HG03066 (cell line): ENCODE measurements around the gene KIAA1958.
"Not testable (repeated sequence)": the region's sequence is repeated elsewhere in the genome, so short reads cannot be mapped to it uniquely, and the experiment has no call there.

Experiments used
- ATAC-seq: cut with Tn5 transposase; IDR thresholded peaks from one replicate; pipeline ENCODE4 v1.9.1; 2021; ENCODE audit warnings: low read depth; ENCODE audit not compliant: unreplicated experiment

Gene KIAA1958

DNA sequence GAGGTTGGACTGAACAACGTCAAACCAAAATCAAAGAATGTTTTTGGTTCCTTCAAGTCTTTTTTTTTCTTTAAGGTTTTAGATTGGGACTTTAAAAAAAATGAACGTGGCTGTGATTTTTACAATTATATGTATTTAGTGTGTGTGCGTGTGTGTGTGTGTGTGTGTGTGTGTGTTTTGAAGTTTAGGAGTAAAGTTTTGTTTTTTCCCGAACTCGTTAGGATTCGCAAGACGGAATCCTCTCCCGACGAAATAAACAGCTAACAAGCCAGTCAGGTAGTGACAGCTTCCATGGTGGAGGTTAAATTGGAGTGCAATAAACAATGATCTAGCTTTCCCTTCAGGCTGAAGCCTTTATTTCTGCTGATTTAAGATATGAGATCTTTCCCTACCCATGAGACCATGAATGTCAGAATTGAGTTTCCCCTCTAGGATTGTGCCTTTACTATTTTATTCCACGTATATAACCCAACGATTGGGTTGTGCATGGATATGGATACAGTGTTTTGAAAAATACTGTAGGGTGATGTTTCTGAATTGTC is 1.2 kb downstream of the KIAA1958 start:
- no peak for ATAC-seq

DNA sequence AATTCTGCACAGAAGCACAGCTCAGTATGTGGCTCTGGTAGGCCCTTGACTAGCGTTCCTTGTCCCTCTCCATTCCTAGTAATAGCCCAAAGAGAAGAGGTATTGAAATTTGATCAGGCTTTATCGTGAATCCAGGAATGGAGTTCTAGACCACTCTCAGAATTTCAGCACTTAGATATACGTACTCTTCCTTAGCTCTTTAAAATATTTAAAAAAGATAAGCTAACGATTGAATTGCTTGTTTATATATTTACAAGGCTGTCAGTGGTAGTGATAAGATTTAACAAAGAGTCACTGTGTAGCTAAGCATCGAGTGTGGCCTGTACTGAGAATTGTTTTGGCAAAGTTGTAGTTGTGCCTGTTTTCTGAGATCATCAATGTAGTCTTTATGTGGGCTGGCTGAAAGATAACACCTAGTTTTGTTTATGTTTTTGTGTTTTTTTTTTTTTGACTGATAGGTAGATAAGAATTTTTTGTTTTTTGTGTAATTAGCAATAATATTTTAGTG is 2.5 kb downstream of the KIAA1958 start:
- ATAC-seq, result no peak

DNA sequence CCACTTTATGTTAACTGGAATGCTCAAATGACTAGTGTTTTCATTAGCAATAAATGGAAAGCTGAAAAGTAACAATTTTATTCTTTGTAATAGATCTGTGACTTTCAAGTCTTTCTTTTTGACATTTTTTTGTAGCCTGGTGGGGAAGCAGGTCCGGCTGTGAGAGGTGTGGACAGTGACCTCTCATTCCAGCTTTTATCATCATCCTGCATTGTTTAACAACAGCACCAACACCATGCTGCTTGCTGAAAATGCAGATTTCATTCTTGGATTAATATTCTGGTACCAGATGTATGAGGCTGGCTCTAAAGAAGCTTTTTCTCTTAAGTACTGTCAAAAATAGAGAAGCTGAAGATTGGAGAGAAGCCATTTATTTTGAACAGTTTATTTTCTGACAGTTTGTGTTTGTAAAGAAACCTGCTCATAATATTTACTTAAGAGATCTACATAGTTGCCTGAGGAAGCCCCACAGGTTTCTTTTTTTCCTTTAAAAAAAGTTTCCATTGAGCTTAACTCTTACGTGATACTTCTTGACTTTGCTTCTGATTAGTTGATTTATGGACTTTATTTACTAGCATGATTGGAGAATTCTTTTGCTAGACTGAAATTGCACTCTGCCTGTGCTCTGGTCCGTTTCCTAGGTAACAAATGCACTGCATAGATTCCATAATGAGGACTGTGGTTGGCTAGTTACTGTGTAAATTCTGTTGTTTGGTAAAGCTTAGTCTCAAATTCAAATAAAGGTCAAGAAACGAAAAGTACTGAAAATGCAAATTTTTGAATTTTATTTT is 3.4 kb downstream of the KIAA1958 start:
- no peak for ATAC-seq

DNA sequence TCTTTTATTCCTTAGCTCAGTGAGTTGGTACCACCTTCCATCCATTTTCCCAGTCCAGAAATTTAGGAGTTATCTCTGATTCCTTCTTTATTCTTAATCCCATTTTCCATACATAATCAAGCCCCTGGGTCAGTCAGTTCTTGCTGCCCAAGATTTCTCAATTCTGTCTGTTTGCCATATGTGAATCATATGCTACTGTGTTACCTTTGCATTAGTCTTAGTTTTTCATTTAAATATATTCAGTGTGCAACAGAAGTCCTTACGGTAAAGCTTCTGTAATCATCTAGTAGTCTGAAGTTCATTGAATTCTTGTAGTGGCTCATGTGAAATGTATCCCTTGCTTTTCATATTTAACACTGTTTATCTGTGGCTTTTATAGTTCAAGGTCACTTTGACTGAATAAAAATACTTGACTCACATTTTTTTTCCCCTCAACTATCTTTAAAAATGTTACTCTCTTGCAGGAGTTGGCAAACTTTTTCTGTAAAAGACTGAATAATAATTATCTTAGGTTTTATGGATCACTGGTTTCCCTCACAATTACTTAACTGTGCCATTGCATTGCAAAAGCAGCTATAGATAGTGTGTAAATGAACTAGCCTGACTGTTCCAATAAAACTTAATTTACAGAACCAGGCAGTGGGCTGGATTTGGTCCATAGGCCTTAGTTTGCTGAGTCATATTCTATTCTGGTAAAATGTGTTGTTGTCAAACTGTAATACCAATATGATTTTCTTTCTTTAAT is 6.9 kb downstream of the KIAA1958 start:
- no peak for ATAC-seq

DNA sequence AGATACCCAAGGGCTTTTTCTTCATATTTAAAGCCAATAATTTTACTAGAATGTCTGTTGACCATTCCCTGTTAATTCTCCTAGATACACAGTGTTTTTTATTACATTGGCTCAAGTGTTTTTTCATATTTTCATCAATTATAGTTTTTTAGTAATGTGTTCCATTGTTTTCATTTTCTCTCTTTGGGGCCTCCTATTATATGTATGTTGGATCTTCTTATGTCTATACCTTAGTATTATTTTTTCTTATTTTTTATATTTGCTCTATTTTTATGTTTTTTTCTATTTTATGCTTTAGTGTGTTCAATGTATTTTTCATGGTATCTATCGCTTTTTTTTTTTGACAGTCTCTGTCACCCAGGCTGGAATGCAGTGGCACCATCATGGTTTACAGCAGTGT is 7.5 kb downstream of the KIAA1958 start:
- no peak for ATAC-seq

DNA sequence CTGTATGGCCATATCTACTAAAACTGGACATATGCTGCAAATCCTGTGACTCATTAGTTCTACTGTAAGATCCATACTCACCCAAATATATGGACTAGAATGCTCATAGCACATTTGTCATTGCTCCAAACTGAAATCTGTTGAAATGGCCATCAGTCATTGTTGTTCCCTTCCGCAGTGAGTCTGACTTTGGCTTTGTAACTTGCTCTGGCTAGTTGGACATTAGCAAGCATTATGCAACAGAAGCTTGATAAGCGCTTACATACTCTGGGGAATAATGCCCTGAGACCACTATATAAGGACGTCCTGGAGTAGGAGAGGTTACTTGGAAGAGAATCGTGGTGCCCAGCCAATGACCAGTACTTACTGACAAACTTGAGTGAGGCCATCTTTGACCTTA is 9.0 kb downstream of the KIAA1958 start:
- ATAC-seq, result no peak

DNA sequence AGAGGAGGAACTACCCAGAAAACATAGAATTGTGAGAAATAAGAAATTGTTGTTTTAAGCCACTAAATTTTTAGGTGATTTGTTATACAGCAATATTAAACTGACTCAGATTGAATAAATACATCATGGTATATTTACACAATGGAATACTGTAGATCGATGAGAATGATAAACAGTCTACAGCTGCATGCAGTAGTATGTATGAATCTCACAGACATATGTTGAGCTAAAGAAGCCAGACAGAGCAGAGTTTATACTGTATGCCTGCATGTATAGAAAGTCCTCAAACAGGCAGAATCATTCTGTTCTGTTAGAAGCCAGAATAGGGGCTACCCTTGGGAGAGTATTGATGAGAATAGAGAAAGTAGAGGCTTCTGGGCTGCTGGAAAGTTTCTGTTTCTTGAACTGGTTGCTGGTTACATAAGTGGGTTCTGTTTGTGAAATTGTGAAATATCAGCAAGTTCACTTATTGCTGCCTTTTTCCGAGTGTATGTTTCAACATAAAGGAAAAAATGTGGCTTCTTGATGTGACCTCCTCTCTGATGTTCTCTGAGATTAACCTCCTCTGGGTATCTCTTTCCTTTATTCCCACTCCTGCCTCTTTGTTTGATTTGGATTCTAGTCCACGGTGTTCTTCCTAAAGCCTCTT is 9.6 kb downstream of the KIAA1958 start:
- no peak for ATAC-seq

DNA sequence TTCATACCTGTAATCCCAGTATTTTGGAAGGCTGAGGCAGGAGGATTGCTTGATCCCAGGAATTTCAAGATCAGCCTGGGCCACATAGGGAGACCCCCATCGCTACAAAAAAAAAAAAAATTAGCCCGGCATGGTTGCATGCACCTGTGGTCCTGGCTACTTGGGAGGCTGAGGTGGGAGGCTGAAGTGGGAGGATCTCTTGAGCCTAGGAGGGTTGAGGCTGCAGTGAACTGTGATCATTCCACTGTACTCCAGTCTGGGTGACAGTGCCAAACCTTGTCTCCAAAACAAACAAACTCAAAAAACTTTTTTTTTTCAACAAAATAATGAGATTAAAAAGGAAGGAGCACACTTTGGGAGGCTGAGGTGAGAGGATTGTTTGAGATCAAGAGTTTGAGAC is 14.2 kb downstream of the KIAA1958 start:
- no peak for ATAC-seq

DNA sequence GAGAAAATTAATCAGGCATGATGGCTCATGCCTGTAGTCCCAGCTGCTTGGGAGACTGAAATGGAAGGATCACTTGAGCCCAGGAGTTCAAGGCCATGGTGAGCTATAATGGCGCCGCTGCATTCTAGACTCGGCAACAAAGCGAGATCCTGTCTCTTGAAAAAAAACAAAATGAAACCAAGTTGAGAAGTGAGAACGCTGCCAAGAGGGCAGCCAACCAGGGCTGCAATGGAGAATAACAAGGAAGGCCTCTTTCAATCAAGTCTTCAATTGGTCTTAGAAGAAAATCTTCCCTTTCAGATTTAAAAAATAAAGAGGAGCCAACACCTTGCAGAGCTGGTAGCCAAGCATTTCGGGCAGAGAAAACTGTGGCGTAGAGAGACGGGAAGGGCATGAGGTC is 14.7 kb downstream of the KIAA1958 start:
- no peak for ATAC-seq

DNA sequence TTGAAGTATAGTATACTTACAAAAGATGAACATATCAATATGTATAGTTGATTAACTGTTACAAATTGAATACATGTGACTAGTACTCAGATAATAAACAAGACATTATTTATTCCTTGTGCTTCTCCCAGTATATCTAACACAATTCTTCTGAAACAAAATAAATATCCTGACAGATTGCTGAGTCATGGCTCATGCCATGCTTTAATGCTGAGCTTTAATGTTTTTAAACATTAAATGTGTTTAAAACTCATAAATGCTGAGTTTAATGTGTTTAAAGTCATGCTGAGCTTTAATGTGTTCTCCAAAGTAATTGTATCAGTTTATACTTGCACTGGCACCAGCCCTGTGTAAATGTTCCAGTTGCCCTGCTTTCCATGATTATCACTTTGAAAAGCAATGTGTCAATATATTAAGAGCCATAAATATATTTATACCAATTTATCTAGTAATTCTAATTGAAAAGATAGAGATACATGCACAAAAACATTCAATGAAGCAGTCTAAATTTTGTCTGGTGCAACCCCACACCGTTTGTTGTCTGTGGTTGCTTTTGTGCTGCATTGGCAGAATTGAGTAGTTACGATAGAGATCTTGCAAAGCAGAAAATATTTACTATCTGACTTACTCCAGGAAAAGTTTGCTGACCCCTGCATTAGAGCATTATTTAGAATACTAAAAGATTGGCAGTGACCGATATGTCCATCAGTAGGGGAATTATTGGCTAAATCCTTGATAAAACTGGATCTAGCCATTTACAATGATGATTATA is 15.7 kb downstream of the KIAA1958 start:
- ATAC-seq, result no peak

DNA sequence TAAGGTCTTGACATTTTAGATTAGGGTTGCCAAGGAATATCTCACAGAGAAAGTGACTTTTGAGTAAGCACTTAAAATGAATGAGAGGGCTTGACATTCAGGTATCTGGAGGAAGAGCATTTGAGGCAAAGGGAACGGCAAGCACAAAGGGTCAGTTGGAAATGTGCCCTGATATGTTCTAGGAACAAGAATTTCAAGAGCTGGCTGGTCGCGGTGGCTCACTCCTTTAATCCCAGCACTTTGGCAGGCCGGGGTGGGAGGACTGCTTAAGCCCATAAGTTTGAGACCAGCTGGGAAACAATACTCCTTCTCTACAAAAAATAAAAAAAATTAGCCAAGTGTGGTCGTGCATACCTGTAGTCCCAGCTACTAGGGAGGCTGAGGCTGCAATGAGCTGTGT is 16.5 kb downstream of the KIAA1958 start:
- ATAC-seq, result no peak

DNA sequence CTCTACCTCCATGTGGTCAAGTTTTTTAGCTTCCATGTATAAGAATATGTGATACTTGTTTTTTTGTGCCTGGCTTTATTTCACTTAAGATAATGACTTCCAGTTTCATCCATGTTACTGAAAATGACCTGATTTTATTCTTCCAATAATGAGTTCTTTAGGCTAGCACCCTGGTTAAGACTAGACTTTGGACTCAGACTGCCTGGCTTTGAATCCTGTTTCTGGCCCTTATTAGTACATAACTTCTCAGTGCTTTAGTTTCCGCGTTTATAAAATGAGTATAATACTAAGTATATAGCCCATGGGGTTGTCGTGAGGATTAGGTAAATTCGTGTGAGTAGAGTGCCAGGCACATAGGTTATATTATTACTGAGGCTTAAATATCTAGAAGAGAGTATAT is 18.5 kb downstream of the KIAA1958 start:
- no peak for ATAC-seq

DNA sequence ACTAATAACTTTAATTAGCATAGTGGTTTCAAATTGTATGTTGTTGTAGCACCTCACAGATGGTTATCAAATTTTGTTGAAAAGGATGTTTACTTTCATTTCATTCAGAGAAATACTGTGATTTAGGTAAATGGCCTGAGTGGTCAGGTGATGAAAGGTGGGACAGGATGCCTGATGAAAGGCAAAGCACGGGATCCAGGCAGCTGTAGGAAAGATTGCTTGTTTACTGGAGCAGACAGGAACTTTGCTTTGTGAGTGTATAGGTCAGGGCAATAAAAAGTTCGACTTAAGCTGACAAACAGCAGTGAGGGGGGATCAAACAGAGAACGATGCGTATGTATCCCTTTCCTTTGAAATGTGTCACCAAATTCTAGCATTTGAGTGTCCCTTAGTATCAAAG is 19.0 kb downstream of the KIAA1958 start:
- no peak for ATAC-seq

DNA sequence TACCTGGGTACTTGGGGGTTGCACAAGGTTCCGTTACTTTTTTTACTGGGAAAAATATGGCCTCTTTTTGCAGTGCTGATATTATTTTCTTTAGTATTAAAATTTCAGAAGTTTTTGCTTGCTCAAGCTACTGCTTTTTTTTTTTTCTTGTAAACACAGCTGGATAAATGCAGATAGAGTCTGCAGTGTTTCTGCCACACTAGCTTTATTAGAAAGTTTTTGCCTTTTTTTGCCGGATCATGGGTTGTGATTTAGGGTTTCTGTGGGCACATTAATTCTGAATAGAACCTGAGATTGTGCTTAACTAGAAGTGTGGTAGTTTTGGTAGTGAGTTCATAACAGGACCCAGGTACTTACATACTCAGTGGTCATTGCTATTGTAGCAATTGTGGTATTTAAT is 19.9 kb downstream of the KIAA1958 start:
- no peak for ATAC-seq

DNA sequence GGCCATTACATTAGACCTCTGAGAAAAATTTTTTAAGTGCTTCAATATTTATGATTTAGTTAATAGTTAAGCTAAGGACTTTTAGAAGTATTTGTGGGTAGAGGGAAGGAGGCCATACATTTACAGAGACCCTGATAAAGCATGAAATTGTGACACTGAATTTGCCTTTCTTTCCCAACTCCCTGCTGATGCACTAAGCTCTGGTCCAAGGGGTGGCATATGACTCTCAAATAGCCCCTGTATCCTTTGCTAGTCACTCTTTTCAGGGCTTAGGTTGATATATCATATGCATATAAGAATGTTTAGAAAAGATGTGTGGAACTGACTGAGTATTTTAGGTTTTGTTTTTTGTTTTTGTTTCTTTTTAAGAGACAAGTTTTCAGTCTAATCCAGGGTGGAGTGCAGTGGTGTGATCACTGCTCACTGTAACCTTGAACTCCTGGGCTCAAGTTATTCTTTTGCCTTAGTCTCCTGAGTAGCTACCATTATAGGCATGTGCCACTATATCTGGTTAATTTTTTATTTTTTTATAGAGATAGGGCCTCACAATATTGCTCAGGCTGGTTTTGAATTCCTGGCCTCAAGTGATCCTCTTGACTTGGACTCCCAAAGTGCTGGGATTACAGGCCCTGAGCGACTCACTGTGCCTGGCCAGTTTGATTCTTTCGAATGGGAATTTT is 20.5 kb downstream of the KIAA1958 start:
- ATAC-seq, result no peak

DNA sequence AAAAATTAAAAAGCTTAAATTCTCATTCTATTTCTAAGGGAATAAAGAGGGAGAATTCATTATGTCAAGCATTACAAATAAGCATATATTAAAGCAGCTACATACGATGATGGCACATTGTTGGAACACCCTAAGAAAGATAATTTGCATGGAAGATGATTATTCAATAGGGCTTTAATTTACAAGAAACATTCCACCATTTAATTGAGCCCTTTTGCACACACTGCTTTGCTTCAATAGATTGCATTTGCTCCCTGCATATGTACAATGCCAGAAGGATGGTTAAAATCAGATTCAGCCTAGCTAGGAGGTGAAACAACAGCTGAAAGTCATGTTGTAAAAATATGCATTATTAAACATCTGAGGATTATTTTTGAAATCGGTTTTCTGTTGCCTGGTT is 21.8 kb downstream of the KIAA1958 start:
- ATAC-seq, result no peak

DNA sequence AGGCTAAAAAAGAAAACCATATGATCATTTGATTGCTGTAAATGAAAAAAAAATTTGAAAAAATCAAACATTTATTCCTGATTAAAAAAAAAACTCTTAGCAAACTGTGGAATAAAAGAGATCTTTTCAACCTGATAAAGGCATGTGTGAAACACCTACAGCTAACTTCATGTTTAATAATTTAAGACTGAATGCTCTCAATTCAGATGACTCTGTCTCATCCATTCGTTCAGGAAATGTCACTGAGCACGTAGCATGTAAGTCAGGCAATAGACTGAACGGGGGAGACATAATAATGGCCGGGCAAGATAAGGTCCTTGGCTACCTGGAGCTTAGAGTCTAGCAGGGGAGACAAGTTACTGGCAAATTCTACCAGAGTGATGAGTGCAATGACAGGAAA is 25.8 kb downstream of the KIAA1958 start:
- not testable (repeated sequence) for ATAC-seq

DNA sequence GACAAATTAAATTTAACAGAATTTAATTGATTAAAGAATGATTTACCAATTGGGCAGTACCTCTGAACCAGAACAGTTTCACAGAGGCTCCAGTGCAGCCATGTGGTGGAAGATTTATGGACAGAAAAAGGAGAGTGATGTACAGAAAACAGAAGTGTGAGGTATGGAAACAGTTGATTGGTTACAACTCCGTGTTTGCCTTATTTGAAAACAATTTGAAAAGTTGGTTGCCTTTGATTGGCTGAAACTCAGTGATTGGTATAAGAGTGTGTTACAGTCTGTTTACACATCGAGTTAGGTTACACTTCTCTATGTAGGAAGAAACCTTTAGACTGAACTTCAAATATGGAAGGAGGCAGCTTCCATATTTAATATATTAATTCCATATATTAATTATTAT is 30.1 kb downstream of the KIAA1958 start:
- ATAC-seq, result no peak

DNA sequence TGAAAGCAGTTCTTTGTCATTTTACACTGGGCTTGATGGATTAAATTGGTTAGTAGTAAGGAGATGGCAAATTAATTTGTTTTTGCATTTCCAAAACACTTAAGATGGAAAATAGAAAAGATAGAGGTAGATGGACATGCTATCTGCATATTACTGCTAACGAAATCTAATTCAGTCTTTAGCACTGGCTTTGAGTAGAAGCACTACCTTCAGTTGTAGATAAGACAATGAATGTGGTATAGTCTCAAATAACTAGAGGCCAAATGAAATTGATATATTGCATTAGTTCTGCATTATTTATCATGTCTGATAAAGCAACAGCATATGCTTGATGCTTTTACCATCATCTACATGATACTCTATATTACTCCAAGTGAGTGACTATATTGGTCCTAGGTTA is 33.4 kb downstream of the KIAA1958 start:
- no peak for ATAC-seq

DNA sequence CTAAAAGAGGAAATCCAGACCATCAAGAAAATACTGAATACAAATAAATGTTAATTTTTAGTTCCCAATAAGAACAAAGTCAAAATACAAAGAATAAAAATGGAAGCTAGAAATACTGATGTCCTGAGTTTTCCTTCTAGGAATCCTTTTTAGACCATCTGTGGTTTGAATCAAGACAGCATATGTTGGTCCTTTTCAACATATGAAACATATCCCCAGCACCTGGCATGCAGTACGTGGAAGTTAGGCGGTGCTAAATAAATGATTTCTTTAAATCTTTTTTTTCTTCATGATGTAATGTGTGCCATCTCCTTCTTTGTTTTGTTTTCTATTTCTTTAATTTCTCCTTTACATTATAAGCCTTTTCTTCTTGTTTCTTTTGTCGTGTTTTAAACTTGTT is 34.0 kb downstream of the KIAA1958 start:
- no peak for ATAC-seq
